Astrocyte of the cerebellum (primary cell): ENCODE results near the gene GREM2.

ENCODE experiments used
- DNase-seq: peaks from one replicate; pipeline ENCODE4 v3.0.0-alpha.2; 2011; ENCODE audit warnings: low read depth
- H3K4me3 ChIP-seq: 2 replicates; pipeline ENCODE4 v1.5.1; 2011; ENCODE audit warnings: mild to moderate bottlenecking, low read depth, low read length, moderate library complexity
- CTCF ChIP-seq: IDR thresholded peaks from 2 replicates; pipeline ENCODE4 v1.5.1; 2012; ENCODE audit warnings: low read length, low read depth, moderate library complexity, mild to moderate bottlenecking; ENCODE audit errors: missing control alignments
- in situ Hi-C: cut with HindIII; loops from 2 replicates; pipeline ENCODE4 v1.10.0; 2017; ENCODE audit warnings: low sequenced_read_pairs

Gene GREM2

GRCh38 chr1:240492832-240493440 is 119.0 kb downstream of the GREM2 start:
- no peak for TF ChIP-seq CTCF
- peak overlapping the region; percentile 7 for H3K4me3 ChIP-seq
- no peak for DNase-seq
- in situ Hi-C loops: no loop called here

DNA sequence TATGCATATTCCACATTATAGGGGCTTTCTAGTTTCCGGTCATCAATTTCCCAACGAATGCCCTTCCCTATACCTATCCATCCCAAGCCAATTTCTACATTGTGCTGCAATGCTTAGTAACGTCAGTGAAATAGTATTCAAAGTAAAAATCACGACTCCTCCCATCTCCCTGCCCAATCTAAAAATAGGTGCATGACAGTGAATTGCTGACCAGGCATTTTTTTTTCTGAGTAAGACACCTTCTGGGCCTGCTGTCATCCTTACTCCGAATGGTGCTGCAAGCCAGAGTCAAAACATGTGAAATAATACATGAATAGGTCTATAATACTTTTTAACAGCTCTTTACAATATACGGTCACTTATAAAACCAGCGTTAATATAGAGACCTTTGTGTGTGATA is 120.2 kb downstream of the GREM2 start:
- no peak for TF ChIP-seq CTCF

GRCh38 chr1:240491156-240491555 is 120.8 kb downstream of the GREM2 start:
- no peak overlapping the region for H3K4me3 ChIP-seq
- in situ Hi-C loops: no loop called here
- DNase-seq: peak; percentile 56
- TF ChIP-seq CTCF: no peak

More for the DNA sequence above, 120.2 kb downstream of the GREM2 start:
- H3K4me3 ChIP-seq: no peak overlapping the region
- in situ Hi-C loops: no loop called here
- DNase-seq: no peak

DNA sequence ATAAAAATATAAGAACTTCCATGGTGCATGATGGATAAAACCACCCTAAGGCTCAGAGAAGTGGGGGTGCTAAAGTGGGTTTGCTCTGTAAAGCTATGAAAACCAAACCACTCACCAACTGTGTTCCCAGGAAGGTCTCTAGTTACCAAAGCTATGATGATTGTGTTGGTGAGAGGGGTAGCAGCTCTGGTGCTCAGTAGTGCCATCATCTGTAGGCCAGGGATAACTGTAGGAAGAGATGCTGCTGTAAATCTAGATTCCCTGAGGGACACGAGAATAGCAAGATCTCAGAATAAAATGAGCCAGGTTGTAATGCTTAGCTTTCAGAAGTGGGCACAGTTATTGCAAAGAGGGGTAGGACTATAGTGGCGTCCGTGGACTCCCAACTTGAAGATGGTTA is 124.5 kb downstream of the GREM2 start:
- no peak for DNase-seq
- no peak overlapping the region for H3K4me3 ChIP-seq
- in situ Hi-C loops: no loop called here
- TF ChIP-seq CTCF: no peak

DNA sequence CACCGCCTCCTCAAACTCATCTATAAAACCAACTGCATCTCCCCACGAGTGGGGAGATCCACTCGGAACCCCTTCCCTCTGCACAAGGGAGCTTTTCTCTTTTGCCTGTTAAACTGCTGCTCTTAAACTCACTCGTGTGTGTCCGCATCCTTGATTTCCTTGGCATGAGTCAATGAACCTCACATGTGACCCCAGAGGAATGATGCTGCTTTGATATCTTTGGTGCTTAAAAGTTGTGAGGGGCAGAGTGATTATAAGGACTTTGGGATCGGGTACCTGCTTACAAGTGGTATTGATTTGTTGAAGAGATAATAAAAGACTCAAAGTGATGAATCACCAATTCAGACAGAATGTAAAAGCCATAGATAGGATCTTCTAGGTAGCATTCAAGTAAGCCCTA is 125.3 kb downstream of the GREM2 start:
- no peak for TF ChIP-seq CTCF
- in situ Hi-C loops: no loop called here
- H3K4me3 ChIP-seq: no peak overlapping the region
- no peak for DNase-seq

DNA sequence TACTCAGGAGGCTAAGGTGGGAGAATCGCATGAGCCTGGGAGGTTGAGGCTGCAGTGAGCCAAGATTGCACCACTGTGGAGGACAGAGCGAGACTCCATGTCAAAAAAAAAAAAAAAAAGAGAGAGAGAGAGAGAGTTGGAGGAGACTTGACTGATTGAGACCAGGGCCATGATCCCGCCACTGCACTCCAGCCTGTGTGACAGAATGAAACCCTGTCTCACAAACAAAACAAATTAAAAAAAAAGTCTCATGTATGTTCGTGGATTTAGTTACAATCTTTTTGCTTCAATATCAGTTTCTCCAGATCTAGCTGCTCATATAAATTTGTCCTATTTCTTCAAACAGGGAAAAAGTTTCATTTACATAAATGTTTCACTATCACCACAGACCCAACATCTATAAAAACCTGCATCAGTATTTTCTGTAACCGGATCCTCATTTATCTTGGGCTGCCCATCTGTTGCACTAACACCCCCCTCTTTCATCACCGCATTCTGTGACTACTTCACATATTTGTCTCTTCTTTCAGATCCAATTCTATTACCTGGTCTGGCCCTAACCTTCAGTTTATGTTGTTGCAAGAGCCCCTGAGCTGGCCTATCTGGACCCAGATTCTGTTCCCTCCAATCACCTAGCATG is 127.0 kb downstream of the GREM2 start:
- no peak overlapping the region for H3K4me3 ChIP-seq
- no peak for DNase-seq
- in situ Hi-C loops: no loop called here
- no peak for TF ChIP-seq CTCF
